CD14-positive monocyte (primary cell): ENCODE results near the gene AFF3. TPM values are rescaled to one million over a fixed set of nuclear protein-coding genes. Genes with fewer than 3 reads are reported as not detected.

Experiments used
- DNase-seq, 3 donors: peaks; one replicate each; pipeline ENCODE4 v3.0.0-alpha.2; 2011 to 2022
- H2AFZ ChIP-seq: 2 replicates; pipeline ENCODE4 v1.6.0; 2012; ENCODE audit warnings: mild to moderate bottlenecking, low read depth, low read length, inconsistent platforms; ENCODE audit not compliant: insufficient read depth, poor library complexity, severe bottlenecking
- H3K27ac ChIP-seq, 2 donors: 1 replicate in 1 of 2; 2 replicates in 1 of 2; pipeline ENCODE4 v1.5.1; 2012 to 2013; ENCODE audit warnings: low read length in 2 of 2, control low read depth in 1 of 2, inconsistent platforms in 1 of 2, low read depth in 1 of 2, mild to moderate bottlenecking in 1 of 2
- H3K27me3 ChIP-seq, 2 donors: one replicate each; pipeline versions ENCODE4 v1.6.0 to v1.6.1; 2011 to 2013; ENCODE audit warnings: low read length in 2 of 2; ENCODE audit not compliant: control insufficient read depth in 2 of 2, insufficient read depth in 2 of 2
- H3K36me3 ChIP-seq, 2 donors: replicated peaks in 1 of 2; 1 replicate in 1 of 2; 2 replicates in 1 of 2; pipeline versions ENCODE4 v1.5.1 to v1.6.1; 2012 to 2013; ENCODE audit warnings: low read length in 2 of 2, control low read depth in 1 of 2, inconsistent platforms in 1 of 2, mild to moderate bottlenecking in 1 of 2; ENCODE audit not compliant: insufficient read depth in 2 of 2, control insufficient read depth in 1 of 2
- H3K4me1 ChIP-seq, 2 donors: 1 replicate in 1 of 2; 2 replicates in 1 of 2; pipeline versions ENCODE4 v1.5.1 to v1.6.1; 2012 to 2013; ENCODE audit warnings: low read length in 2 of 2, control low read depth in 1 of 2, inconsistent platforms in 1 of 2, mild to moderate bottlenecking in 1 of 2, moderate library complexity in 1 of 2; ENCODE audit not compliant: insufficient read depth in 2 of 2, control insufficient read depth in 1 of 2
- H3K4me2 ChIP-seq: replicated peaks from 2 replicates; pipeline ENCODE3; 2012; ENCODE audit warnings: low read length, moderate library complexity, mild to moderate bottlenecking; ENCODE audit not compliant: poor library complexity, severe bottlenecking; ENCODE audit errors: extremely low read depth
- H3K4me3 ChIP-seq, 3 experiments: fragments of 200-600 bp in 1 of 3; sonication (generic) in 1 of 3; replicated peaks in 1 of 3; 1 replicate in 2 of 3; 2 replicates in 1 of 3; pipeline ENCODE4 v1.5.1; 2011 to 2013; ENCODE audit warnings: low read length in 3 of 3, mild to moderate bottlenecking in 3 of 3, control low read depth in 2 of 3, low read depth in 2 of 3, inconsistent platforms in 1 of 3, moderate library complexity in 1 of 3
- H3K79me2 ChIP-seq: 2 replicates; pipeline ENCODE4 v1.6.0; 2012; ENCODE audit warnings: mild to moderate bottlenecking, control low read depth, inconsistent platforms, low read length, moderate library complexity; ENCODE audit not compliant: insufficient read depth
- H3K9ac ChIP-seq: 2 replicates; pipeline ENCODE4 v1.6.0; 2017; ENCODE audit warnings: low read length, mild to moderate bottlenecking; ENCODE audit not compliant: insufficient read depth, poor library complexity, severe bottlenecking
- H3K9me3 ChIP-seq, 2 donors: replicated peaks in 1 of 2; 1 replicate in 1 of 2; 2 replicates in 1 of 2; pipeline versions ENCODE4 v1.5.1 to v1.6.1; 2012 to 2013; ENCODE audit warnings: low read length in 2 of 2, control low read depth in 1 of 2; ENCODE audit not compliant: control insufficient read depth in 1 of 2, insufficient read depth in 1 of 2
- H4K20me1 ChIP-seq: 2 replicates; pipeline ENCODE4 v1.6.0; 2012; ENCODE audit warnings: mild to moderate bottlenecking, low read length, control low read depth, moderate library complexity; ENCODE audit not compliant: insufficient read depth
- H3K27ac Mint-ChIP-seq, 7 donors: one replicate each; pipeline ENCODE4 v1.8.0; 2020; ENCODE audit warnings: mild to moderate bottlenecking in 7 of 7, mixed read lengths in 7 of 7, moderate library complexity in 6 of 7, inconsistent platforms in 2 of 7
- H3K27me3 Mint-ChIP-seq, 3 donors: one replicate each; pipeline ENCODE4 v1.8.0; 2021 to 2022; ENCODE audit warnings: low read depth in 3 of 3, mild to moderate bottlenecking in 3 of 3, mixed read lengths in 3 of 3, moderate library complexity in 3 of 3, inconsistent platforms in 1 of 3
- H3K36me3 Mint-ChIP-seq, 2 donors: one replicate each; pipeline ENCODE4 v1.8.0; 2020; ENCODE audit warnings: mixed read lengths in 2 of 2, inconsistent platforms in 1 of 2, mild to moderate bottlenecking in 1 of 2
- H3K4me1 Mint-ChIP-seq: one replicate; pipeline ENCODE4 v1.8.0; 2020; ENCODE audit warnings: mild to moderate bottlenecking, mixed read lengths
- H3K4me3 Mint-ChIP-seq, 2 donors: one replicate each; pipeline ENCODE4 v1.8.0; 2020; ENCODE audit warnings: mild to moderate bottlenecking in 2 of 2, mixed read lengths in 2 of 2, moderate library complexity in 1 of 2
- H3K9me3 Mint-ChIP-seq, 7 donors: one replicate each; pipeline ENCODE4 v1.8.0; 2020 to 2022; ENCODE audit warnings: mixed read lengths in 7 of 7, mild to moderate bottlenecking in 6 of 7, moderate library complexity in 6 of 7, inconsistent platforms in 2 of 7
- WGBS: methylation state at CpG from one replicate; pipeline ENCODE4 v1.1.5; 2013; ENCODE audit warnings: missing lambda C conversion rate; ENCODE audit not compliant: insufficient coverage; 5-methylcytosine and 5-hydroxymethylcytosine counted together
- intact Hi-C, 2 donors: fragments of 100-400 bp; cut with micrococcal nuclease; formaldehyde crosslinking; loops; one replicate each; pipeline versions ENCODE4 v1.15.0 to v1.15.1; 2023
- polyA plus RNA-seq, 3 donors: library from polyadenylated mRNA; depleted of rRNA in 1 of 3; unstranded in 2 of 3; stranded (reverse) in 1 of 3; fragments of 300-500 nt in 2 of 3; fragments of >200 nt in 1 of 3; fragmentation: Illumina TruSeq in 2 of 3; gene quantifications; 1 replicate in 2 of 3; 2 replicates in 1 of 3; pipeline ENCODE4 v1.2.3, GENCODE V29; 2012 to 2021
- TF ChIP-seq, protein P1 (sequence below): fragments of 200-600 bp; IDR thresholded peaks from one replicate; pipeline ENCODE4 v1.8.0; 2022; ENCODE audit warnings: antibody characterized with exemption, mild to moderate bottlenecking

AFF3 gene
- polyA plus RNA-seq, 3 donors, result 0.17 to 4.1 (median 0.49) TPM

GRCh38 chr2:99757611-99758114 is 384.7 kb downstream of the AFF3 start:
- TF ChIP-seq, protein P1, sequence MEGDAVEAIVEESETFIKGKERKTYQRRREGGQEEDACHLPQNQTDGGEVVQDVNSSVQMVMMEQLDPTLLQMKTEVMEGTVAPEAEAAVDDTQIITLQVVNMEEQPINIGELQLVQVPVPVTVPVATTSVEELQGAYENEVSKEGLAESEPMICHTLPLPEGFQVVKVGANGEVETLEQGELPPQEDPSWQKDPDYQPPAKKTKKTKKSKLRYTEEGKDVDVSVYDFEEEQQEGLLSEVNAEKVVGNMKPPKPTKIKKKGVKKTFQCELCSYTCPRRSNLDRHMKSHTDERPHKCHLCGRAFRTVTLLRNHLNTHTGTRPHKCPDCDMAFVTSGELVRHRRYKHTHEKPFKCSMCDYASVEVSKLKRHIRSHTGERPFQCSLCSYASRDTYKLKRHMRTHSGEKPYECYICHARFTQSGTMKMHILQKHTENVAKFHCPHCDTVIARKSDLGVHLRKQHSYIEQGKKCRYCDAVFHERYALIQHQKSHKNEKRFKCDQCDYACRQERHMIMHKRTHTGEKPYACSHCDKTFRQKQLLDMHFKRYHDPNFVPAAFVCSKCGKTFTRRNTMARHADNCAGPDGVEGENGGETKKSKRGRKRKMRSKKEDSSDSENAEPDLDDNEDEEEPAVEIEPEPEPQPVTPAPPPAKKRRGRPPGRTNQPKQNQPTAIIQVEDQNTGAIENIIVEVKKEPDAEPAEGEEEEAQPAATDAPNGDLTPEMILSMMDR, result no peak
- Mint-ChIP-seq H3K27me3 (peaks cover 0 to 3% (median 2%) of the 10 kb centered on the region in 3 donors), H3K36me3 (peaks cover 0 to 2% of the 10 kb centered on the region in 2 donors), H3K4me3 (no peak overlapping the region), H3K9me3 (peaks cover 0 to 4% (median 0%) of the 10 kb centered on the region in 7 donors), H3K27ac (no peak overlapping the region), H3K4me1 (peaks cover 14% of the 10 kb centered on the region)
- no peak overlapping the region for H3K4me2 ChIP-seq
- H3K4me1 ChIP-seq, result peaks cover 41 to 50% of the 10 kb centered on the region in 2 donors
- no peak overlapping the region for H2AFZ ChIP-seq
- WGBS, result 71% methylated on average over 3 of the region's 3 CpGs
- no peak overlapping the region for H3K9ac ChIP-seq
- no peak for DNase-seq
- H3K27ac ChIP-seq, result no peak overlapping the region
- no peak overlapping the region for H3K4me3 ChIP-seq
- no peaks in the 10 kb centered on the region for H4K20me1 ChIP-seq
- no peaks in the 10 kb centered on the region for H3K36me3 ChIP-seq
- H3K9me3 ChIP-seq, result no peaks in the 10 kb centered on the region
- no peaks in the 10 kb centered on the region for H3K79me2 ChIP-seq
- intact Hi-C loops, result no loop called here
- no peaks in the 10 kb centered on the region for H3K27me3 ChIP-seq

- peaks cover 41 to 47% of the 10 kb centered on the region in 2 donors for H3K4me1 ChIP-seq
- H3K4me3 ChIP-seq, result peak overlapping the region in 1 of 3 experiments; percentile 18
- no peaks in the 10 kb centered on the region for H3K79me2 ChIP-seq
- DNase-seq, result peak; percentile 61 to 83 (median 74)
- Mint-ChIP-seq H3K9me3 (peaks cover 0 to 4% (median 0%) of the 10 kb centered on the region in 7 donors), H3K4me1 (peaks cover 6% of the 10 kb centered on the region), H3K27me3 (peaks cover 0 to 2% (median 2%) of the 10 kb centered on the region in 3 donors), H3K36me3 (peaks cover 0 to 2% of the 10 kb centered on the region in 2 donors), H3K27ac (no peak overlapping the region), H3K4me3 (no peak overlapping the region)
- no CpG with 5 or more reads among the region's 1 CpG for whole genome bisulfite sequencing
- intact Hi-C loops, result no loop called here
- TF ChIP-seq, protein P1, result no peak
- H2AFZ ChIP-seq, result no peak overlapping the region
- H3K4me2 ChIP-seq, result peak overlapping the region; percentile 12
- no peaks in the 10 kb centered on the region for H3K27me3 ChIP-seq
- H3K9ac ChIP-seq, result no peak overlapping the region
- peak overlapping the region in 1 of 2 donors; percentile 58 for H3K27ac ChIP-seq
- H3K9me3 ChIP-seq, result no peaks in the 10 kb centered on the region
- no peaks in the 10 kb centered on the region for H3K36me3 ChIP-seq
- H4K20me1 ChIP-seq, result no peaks in the 10 kb centered on the region
Measured at GRCh38 chr2:99756059-99756458, 386.3 kb downstream of the AFF3 start.
